HG03139 (cell line): Measurements from ENCODE around the gene APEX1.
"Not testable (repeated sequence)": the region's sequence is repeated elsewhere in the genome, so short reads cannot be mapped to it uniquely, and the experiment has no call there.

Experiments
- ATAC-seq: cut with Tn5 transposase; IDR thresholded peaks from one replicate; pipeline ENCODE4 v1.9.1; 2021; ENCODE audit not compliant: unreplicated experiment

The APEX1 gene

DNA sequence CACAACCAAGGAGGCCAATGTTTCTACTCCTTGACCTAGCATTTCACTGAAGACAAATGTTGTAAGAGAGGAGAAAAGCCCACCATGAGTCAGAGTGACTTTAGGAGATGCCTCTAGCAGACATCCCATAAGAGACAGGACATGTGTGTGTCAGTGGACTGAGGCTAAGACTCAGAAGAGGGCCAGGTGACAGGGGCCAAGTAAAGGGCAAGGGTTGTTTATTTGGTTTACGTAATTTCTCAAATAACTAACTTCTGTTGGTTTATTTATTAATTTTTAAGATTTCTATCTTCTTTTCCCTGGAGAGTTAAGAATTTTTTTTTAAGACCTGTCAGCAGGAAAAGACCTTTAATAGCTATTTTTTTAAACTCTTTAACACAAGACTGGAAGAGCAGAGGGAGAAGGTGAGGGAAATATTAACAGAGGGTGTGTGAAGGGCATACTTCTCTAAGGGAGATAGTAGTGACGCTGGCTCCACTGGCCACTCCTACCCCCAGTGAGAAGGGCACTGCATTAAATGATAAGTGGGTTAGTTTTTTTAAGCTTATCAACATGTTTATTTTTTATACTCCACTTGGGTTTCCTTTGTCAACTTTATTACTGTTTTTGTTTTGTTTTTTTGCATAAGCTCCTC is 17.6 kb downstream of the APEX1 start:
- no peak for ATAC-seq

GRCh38 chr14:20476776-20477175 is 21.8 kb downstream of the APEX1 start:
- no peak for ATAC-seq

DNA sequence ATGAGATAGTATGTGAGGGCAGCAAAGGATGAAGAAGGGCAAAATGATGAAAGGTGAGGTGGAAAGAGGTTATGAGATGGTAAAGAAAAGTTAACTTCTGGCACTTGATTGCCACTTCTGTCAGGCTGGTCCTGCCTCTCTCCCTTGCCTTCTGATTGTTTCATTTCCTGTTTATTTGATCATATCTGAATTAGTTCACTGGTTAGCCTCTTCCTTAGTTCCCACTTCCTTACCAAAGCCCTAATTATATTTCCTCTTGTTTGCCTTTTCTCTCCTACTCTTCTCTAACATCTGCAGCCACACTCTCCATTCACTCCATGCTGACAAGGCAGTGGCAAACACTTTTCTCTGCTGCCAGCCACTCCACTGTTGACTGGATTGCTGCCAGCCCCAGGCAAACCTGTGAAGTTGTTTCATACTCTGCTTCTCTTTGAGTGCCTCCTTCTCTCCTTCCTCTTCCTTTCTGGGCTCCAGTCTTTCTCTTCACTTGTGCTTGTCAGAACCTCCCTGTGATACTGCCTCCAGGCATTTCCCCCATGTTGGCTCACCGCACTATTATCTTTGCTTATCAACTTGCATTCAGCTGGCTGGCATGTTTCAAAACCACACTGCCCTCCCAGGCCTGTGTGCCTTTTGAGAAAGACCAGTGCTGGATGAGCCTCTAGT is 22.3 kb downstream of the APEX1 start:
- ATAC-seq = no peak

GRCh38 chr14:20478894-20479293 is 23.9 kb downstream of the APEX1 start:
- no peak for ATAC-seq

DNA sequence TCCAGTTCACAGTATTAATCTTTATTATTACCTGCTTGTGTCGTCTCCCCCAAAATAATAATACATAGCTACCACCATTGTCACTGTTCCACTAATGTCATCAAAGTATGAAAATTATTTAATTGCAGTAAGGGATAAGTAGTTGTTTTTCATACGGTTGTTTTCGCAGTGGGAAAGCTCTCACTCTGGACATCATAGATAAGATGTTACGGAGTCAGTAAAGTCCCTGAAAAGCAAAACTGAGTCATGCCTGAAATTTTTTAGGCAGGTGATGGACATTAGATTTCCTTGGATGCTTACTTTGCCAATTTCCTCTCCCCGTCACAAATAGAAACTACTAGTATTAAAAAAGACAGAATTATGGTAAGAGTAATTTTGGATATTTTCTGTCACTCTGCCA is 27.4 kb downstream of the APEX1 start:
- no peak for ATAC-seq

DNA sequence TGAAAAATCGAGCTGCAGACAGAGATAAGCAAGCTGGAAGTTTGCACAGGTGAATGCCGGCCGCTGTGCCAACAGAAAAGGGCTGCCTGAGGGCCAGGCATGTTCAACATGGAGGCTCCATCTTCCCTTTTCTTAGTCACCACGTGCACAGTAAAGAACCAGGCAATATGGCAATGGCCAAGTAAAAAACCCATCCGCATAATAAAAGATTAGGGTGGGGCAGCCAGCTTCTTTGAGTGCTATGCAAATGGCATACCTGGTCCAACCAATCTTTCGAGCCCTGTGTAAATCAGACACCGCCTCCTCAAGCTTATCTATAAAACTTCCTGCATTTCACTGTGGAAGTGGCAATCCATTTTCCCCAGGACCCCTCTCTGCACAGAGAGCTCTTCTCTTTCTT is 30.9 kb downstream of the APEX1 start:
- ATAC-seq = no peak

GRCh38 chr14:20486684-20487395 is 31.8 kb downstream of the APEX1 start:
- ATAC-seq = no peak

DNA sequence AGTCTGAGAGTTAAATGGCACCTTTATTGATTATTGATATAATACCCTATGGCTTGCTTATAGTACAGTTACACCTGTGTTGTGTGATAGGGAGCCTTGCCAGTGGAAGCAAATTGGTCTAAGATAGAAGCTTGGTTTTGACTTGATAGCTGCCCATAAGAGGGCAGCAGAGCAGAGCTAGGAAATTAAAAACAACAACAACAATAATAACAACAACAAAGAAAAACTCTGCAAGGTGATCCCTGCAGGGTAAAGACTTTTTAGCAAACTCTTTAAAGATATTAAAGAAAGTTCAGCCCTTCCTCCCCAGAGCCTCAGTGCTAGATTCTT is 32.3 kb downstream of the APEX1 start:
- ATAC-seq = no peak

DNA sequence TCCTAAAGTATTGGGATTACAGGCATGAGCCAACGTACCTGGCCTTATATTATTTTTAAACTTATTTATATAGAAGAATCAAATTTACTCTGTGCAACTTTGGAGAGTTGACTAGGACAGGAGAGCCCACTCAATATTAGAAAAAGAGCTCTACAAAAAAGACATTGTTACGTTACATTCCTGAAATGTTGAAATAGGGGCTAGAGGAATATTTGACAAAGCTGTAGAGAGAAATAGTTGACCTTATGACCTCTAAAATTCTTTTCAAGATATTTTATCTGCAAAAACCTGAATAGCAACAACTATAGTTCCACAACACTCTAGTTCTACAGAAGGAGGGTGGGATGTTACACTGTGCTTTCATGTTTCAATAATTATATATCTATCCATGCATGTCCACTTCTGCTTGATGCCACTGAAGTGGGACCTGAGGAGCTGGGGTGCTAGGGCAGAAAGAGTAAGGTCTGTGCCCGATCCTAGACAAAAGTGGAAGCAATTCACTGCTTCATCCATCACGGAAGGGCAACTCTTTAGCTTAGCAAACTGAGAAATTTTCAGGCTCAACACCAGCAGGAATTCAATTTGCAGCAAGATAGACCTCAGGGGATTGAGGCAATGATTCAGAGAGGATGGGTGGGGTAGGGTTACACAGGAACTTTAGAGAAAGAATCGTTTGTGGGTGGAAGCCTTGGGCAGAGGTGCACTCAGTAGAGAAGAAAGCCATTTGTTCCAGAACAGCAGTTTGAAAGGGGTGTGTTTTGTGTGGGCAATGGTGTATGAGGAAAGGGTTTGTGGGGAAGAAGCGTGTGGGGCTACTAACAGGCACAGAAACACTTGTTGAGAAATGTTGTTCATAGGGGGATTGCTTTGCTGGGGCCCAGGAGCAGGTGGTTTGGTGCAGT is 34.3 kb downstream of the APEX1 start:
- no peak for ATAC-seq

DNA sequence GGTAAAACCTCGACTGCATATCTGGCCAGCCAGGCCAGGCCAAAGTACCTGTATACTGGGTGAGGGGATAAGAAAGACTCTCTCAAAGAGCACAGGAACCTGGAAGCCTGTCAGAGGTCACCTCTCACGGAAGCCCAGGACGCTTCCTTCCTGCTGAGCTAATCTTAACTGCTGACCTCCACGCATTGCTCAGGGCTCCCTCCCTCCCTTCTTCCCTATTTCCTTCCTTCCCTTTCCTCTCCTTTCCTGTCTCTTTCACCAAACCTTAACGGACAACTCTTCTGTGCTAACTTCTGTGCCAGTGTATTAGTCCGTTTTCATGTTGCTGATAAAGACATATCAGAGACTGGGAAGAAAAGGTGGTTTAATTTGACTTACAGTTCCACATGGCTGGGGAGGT is 35.5 kb downstream of the APEX1 start:
- ATAC-seq = no peak

GRCh38 chr14:20492486-20492885 is 37.5 kb downstream of the APEX1 start:
- no peak for ATAC-seq

DNA sequence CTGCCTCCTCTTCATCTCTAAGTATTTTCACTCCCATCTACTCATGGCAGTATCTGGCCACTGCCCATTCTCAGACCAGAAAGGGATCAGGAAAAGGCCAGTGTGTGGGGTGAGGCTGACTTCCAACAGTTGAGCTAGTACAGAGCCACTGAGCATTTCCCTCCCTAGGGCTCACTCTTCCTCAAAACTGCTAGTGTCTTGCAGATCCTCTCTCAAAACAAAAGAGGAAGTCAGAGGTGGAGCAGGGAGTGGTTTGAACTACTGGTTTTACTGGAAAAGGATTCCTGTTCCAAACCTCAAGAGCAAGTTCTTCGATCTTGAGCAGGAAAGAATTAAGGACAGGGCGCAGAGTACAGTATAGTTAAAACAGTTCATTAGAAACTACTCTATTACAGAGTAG is 38.6 kb downstream of the APEX1 start:
- ATAC-seq = no peak

- no peak for ATAC-seq
These were observed 40.1 kb downstream of the APEX1 start for GRCh38 chr14:20494935-20495766.

DNA sequence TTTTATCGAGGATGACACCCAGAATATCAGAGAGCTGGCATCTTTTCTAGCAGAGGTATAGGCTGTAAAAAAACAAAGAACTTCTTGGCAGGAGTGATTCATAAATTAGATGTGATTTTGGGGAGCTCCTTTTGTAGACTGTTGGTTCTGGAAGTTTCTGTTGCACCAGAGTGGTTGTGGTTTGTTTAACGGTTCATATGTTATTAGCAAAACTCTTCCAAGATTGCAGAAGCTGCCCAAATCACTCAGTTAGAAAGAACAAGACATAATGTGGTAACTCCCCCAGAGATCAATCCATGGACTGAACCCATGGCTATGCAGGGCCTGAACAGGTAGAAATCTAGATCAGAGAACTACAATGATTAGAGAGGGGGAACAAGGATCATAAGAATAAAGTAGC is 43.6 kb downstream of the APEX1 start:
- no peak for ATAC-seq

DNA sequence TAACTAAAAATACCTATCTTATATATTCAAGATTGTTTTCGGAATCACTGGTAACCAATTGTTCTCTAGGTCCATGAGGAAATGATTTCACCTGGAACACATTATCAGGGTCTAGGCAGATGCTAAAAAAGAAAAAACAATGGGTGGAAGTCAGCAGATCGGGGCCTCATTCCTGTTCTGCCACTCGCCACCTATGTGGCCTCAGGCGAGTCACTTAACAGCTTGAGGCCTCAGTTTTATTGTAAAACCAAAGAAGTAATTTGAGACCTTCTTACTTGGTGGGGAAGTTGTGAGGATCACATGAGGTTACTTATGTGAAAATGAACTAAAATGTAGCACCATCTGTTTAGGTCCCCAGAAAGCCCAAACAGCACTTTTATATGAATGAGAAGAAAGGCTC is 44.1 kb downstream of the APEX1 start:
- no peak for ATAC-seq

- no peak for ATAC-seq
These were observed 44.9 kb downstream of the APEX1 start for GRCh38 chr14:20499881-20500280.

DNA sequence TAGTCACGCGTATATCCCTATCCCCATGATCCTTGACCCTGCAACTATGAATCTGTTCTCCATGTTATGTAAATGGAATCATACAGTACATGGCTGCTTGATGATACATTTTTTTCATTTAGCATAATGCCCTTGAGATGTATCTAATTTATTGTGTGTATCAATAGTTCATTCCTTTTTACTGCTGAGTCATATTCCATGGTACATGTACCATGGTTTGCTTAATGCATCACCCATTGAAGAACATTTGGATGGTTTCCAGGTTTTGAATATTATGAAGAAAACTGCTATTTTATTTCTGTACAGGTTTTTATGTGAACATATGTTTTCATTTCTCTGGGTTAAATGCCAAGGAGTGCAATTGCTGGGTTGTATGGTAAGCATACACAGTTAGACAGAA is 46.3 kb downstream of the APEX1 start:
- ATAC-seq = no peak

DNA sequence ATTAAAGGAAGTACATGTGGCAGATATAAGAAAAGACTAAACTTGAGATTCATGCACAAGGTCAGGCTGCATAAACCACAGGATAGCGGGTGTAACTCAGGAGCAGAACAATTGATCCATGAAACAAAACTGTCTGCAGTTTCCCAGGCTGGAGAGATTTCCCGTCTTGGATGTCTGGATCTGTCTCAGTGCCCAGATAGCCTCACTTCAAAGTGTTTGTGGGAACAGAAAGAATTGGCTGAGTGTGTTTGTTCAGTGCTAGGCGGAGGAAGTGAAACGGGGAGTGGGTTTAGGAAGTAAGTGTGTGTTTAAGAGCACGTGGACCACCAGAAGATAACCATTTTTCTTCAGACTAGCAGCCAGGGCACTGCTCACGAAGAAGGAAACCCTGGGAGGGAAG is 48.9 kb downstream of the APEX1 start:
- ATAC-seq = no peak

DNA sequence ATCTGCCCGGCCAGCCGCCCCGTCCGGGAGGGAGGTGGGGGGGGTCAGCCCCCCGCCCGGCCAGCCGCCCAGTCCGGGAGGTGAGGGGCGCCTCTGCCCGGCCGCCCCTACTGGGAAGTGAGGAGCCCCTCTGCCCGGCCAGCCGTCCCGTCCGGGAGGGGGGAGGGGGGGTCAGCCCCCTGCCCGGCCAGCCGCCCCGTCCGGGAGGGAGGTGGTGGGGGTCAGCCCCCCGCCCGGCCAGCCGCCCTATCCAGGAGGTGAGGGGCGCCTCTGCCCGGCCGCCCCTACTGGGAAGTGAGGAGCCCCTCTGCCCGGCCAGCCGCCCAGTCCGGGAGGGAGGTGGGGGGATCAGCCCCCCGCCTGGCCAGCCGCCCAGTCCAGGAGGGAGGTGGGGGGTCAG is 51.2 kb downstream of the APEX1 start:
- not testable (repeated sequence) for ATAC-seq

DNA sequence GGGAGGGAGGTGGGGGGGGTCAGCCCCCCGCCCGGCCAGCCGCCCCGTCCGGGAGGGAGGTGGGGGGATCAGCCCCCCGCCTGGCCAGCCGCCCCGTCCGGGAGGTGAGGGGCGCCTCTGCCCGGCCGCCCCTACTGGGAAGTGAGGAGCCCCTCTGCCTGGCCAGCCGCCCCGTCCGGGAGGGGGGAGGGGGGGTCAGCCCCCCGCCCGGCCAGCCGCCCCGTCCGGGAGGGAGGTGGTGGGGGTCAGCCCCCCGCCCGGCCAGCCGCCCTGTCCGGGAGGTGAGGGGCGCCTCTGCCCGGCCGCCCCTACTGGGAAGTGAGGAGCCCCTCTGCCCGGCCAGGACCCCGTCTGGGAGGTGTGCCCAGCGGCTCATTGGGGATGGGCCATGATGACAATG is 51.7 kb downstream of the APEX1 start:
- ATAC-seq = not testable (repeated sequence)
